ENCODE measurements around the gene LAMA1. TPM values are rescaled to one million over a fixed set of nuclear protein-coding genes. Genes with fewer than 3 reads are reported as not detected.

Gene LAMA1
- total and polyA plus RNA-seq, 2 of the 8 experiments (the other 6 are each of a cell fraction or from before 2014, with no cell fraction given), result 30.4 to 48.7 TPM

DNA sequence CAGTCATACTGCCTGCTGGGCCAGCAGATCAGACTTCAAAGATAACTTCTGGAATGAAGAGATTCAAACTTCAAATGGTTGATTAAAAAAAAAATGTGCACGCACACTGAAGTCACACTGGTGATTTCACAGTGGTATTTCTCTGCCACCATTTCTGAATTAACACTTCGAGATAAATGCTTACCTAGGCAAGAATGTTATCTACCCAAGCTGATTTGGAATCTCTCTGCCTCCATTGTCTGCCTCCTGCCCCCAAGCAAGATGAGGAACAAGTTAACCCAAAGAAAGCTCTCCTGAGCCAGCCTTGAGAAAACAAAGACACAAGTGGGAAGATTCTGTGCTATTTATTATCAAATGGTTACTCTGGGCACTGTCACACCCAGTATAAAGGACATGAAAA is 6.5 kb downstream of the LAMA1 start:
- H3K23me2 ChIP-seq (ENCODE audit: low read depth, low read length), result peaks cover under 1% of the 10 kb centered on the region
- FAIRE-seq, result no peak
- no peak overlapping the region for H2BK12ac ChIP-seq (ENCODE audit: low read depth, low read length)
- H2BK5ac ChIP-seq (ENCODE audit: low read depth, low read length), result no peak overlapping the region
- POLR2A ChIA-PET (ENCODE audit: partially characterized antibody), result no interaction called here
- no peak overlapping the region for H3K14ac ChIP-seq (ENCODE audit: insufficient read length)
- no peak overlapping the region for H3K27ac ChIP-seq (ENCODE audit: low read depth, low read length)
- DNase-seq (ENCODE audit: low read depth in 1 of 2, low spot score in 2 of 2), result no peak
- no peak overlapping the region for H3K9ac ChIP-seq (replicated peaks in 1 of 4; ENCODE audit: extremely low read depth in 1 of 4, low read depth in 3 of 4, low read length in 3 of 4)
- H4K91ac ChIP-seq (replicated peaks; ENCODE audit: insufficient read length, low read length), result no peak overlapping the region
- peaks cover 3 to 53% of the 10 kb centered on the region in 2 experiments; a peak in 2 of 4 replicates for H3K79me2 ChIP-seq (ENCODE audit: control insufficient read depth in 1 of 2, insufficient read depth in 2 of 2, low read length in 2 of 2)
- H3K27me3 ChIP-seq (replicated peaks in 1 of 4; ENCODE audit: control insufficient read depth in 3 of 4, extremely low read depth in 1 of 4, insufficient read depth in 3 of 4, low read length in 3 of 4), result peaks cover 0 to 1% (median under 1%) of the 10 kb centered on the region in 4 experiments; a peak in 2 of 7 replicates
- CTCF ChIA-PET (ENCODE audit: partially characterized antibody), result interaction anchor here (0.9 to 1.0 kb wide), 2 partner anchors 67 to 191 kb away, joined by 3 read pairs; no protein-coding TSS in a partner anchor
- no peak overlapping the region for H4K8ac ChIP-seq (ENCODE audit: extremely low read depth, insufficient read depth, low read length)
- no peak overlapping the region for H2BK15ac ChIP-seq (ENCODE audit: low read length)
- H3K4me2 ChIP-seq (ENCODE audit: insufficient read depth in 1 of 2, low read depth in 2 of 2, low read length in 2 of 2), result no peak overlapping the region
- H3K4me1 ChIP-seq (replicated peaks in 1 of 4; ENCODE audit: control insufficient read depth in 3 of 4, insufficient read depth in 4 of 4, low read length in 3 of 4), result peaks cover 2 to 5% (median 4%) of the 10 kb centered on the region in 4 experiments; a peak in 4 of 7 replicates
- TF ChIP-seq SP2 (IDR thresholded peaks at IDR 0.05; ENCODE audit: low read length) (no peak), POU5F1 (IDR thresholded peaks at IDR 0.05; ENCODE audit: low read depth, low read length) (no peak), SP1 (IDR thresholded peaks at IDR 0.05; ENCODE audit: low read depth, low read length) (no peak), TAF1 (IDR thresholded peaks at IDR 0.05; ENCODE audit: low read depth, low read length) (no peak), POLR2A (IDR thresholded peaks at IDR 0.05; ENCODE audit: control extremely low read depth in 1 of 2, low read depth in 2 of 2, low read length in 2 of 2) (no peak), KDM5A (IDR thresholded peaks at IDR 0.05; ENCODE audit: low read length) (no peak), CBX8 (IDR thresholded peaks at IDR 0.05; ENCODE audit: borderline replicate concordance, low read depth, low read length) (no peak), TAF7 (optimal IDR thresholded peaks at IDR 0.05; ENCODE audit: borderline replicate concordance, low read depth, low read length) (no peak)
- peaks cover 4% of the 10 kb centered on the region; the same call in 1 of the 2 replicates for H3K79me1 ChIP-seq (ENCODE audit: low read depth, low read length)
- no peak overlapping the region for H3K56ac ChIP-seq (replicated peaks; ENCODE audit: insufficient read length, low read depth, low read length)
- H3K36me3 ChIP-seq (ENCODE audit: control insufficient read depth in 2 of 4, insufficient read depth in 4 of 4, low read length in 3 of 4), result no peaks in the 10 kb centered on the region
- no peak overlapping the region for H3K18ac ChIP-seq (ENCODE audit: extremely low read depth, low read length)
- H3K4ac ChIP-seq (replicated peaks; ENCODE audit: insufficient read length, low read depth, low read length), result no peak overlapping the region
- H2BK120ac ChIP-seq (replicated peaks; ENCODE audit: low read depth, low read length), result no peak overlapping the region
- H2AK5ac ChIP-seq (ENCODE audit: low read depth, low read length), result no peak overlapping the region
- H3K4me3 ChIP-seq (ENCODE audit: extremely low read depth in 1 of 4, insufficient read depth in 2 of 4, low read depth in 3 of 4, low read length in 4 of 4), result no peak overlapping the region
- WGBS, 2 experiments (ENCODE audit: extremely low coverage in 1 of 2, insufficient coverage in 1 of 2, insufficient read length in 1 of 2, insufficient replicate concordance in 2 of 2, low coverage in 1 of 2, low lambda C conversion rate in 2 of 2, missing lambda C conversion rate in 1 of 2), result 92% methylated on average over 2 of the region's 2 CpGs; no CpG with 5 or more reads in 1 of the 2 experiments
- H4K20me1 ChIP-seq (replicated peaks in 1 of 2; ENCODE audit: control insufficient read depth in 1 of 2, insufficient read depth in 2 of 2, low read length in 2 of 2), result peaks cover 2 to 5% of the 10 kb centered on the region in 2 experiments
- no peak overlapping the region for H3K23ac ChIP-seq (ENCODE audit: insufficient read length)
- no peak overlapping the region for H2BK20ac ChIP-seq (ENCODE audit: low read length)
- H3K9me3 ChIP-seq (ENCODE audit: insufficient read depth in 2 of 2, low read depth in 1 of 2, low read length in 1 of 2), result no peaks in the 10 kb centered on the region; a peak in 1 of 4 replicates
- no peak overlapping the region for H4K5ac ChIP-seq (ENCODE audit: insufficient read length, low read depth, low read length)
- H2AFZ ChIP-seq (ENCODE audit: low read length), result no peak overlapping the region

All from H1 (cell line).